HepG2 (cell line): Measurements from ENCODE around the gene ARHGAP33. TPM values are rescaled to one million over a fixed set of nuclear protein-coding genes. Genes with fewer than 3 reads are reported as not detected.
A peak's percentile ranks its signal among the peaks of the same experiment; 100 is the strongest.

Experiments used
- AHR ChIP-seq: IDR thresholded peaks from 2 replicates; pipeline ENCODE4 v1.6.1; 2018; ENCODE audit warnings: missing genetic modification reagents, missing compliant biosample characterization
- ARNT2 ChIP-seq: sonication (generic); formaldehyde crosslinking; IDR thresholded peaks from 2 replicates; pipeline ENCODE4 v1.8.0; 2022; ENCODE audit warnings: mild to moderate bottlenecking, low read depth, missing genetic modification reagents, moderate library complexity
- BHLHE40 ChIP-seq: IDR thresholded peaks from 2 replicates; pipeline ENCODE4 v1.6.1; 2011; ENCODE audit warnings: low read length, improper control_type of control experiment
- FOXP1 ChIP-seq, 2 experiments: fragments of 450-650 bp in 1 of 2; IDR thresholded peaks; 2 replicates each; pipeline ENCODE4 v1.6.1; 2017 to 2018; ENCODE audit warnings: antibody characterized with exemption in 1 of 2
- HDAC1 ChIP-seq: sonication (generic); formaldehyde crosslinking; IDR thresholded peaks from 2 replicates; pipeline ENCODE4 v1.5.1; 2020; ENCODE audit warnings: mild to moderate bottlenecking, missing genetic modification reagents
- HNF4G ChIP-seq, 2 experiments: sonication (generic) in 1 of 2; formaldehyde crosslinking in 1 of 2; IDR thresholded peaks; 2 replicates each; pipeline versions ENCODE4 v1.4.0 to v1.6.1; 2011 to 2020; ENCODE audit warnings: borderline replicate concordance in 2 of 2, low read depth in 2 of 2, mild to moderate bottlenecking in 2 of 2, low read length in 1 of 2, missing genetic modification reagents in 1 of 2, moderate library complexity in 1 of 2
- PAF1 ChIP-seq: IDR thresholded peaks from 2 replicates; pipeline ENCODE4 v1.6.1; 2016; ENCODE audit warnings: missing genetic modification reagents, missing compliant biosample characterization
- ZNF256 ChIP-seq: sonication (generic); formaldehyde crosslinking; conservative IDR thresholded peaks from 2 replicates; pipeline ENCODE4 v1.4.0; 2020; ENCODE audit warnings: missing genetic modification reagents
- ZNF260 ChIP-seq: sonication (generic); formaldehyde crosslinking; IDR thresholded peaks from 2 replicates; pipeline ENCODE4 v1.4.0; 2020; ENCODE audit warnings: missing genetic modification reagents, low read depth, mild to moderate bottlenecking, borderline replicate concordance
- ZNF782 ChIP-seq: sonication (generic); formaldehyde crosslinking; IDR thresholded peaks from 2 replicates; pipeline ENCODE4 v1.4.0; 2020; ENCODE audit warnings: missing genetic modification reagents, mild to moderate bottlenecking, borderline replicate concordance
- ZNF891 ChIP-seq: sonication (generic); formaldehyde crosslinking; IDR thresholded peaks from 2 replicates; pipeline ENCODE4 v1.5.0; 2020; ENCODE audit warnings: mild to moderate bottlenecking, missing genetic modification reagents
- ZSCAN21 ChIP-seq: sonication (generic); formaldehyde crosslinking; IDR thresholded peaks from 2 replicates; pipeline ENCODE4 v1.8.0; 2022; ENCODE audit warnings: mild to moderate bottlenecking, missing genetic modification reagents, moderate library complexity, borderline replicate concordance
- polyA plus RNA-seq, 8 experiments: library from polyadenylated mRNA; depleted of rRNA in 3 of 8; stranded (reverse) in 7 of 8; unstranded in 1 of 8; fragments of >200 nt; fragmentation: Illumina TruSeq in 4 of 8; extraction: Trizol in 4 of 8; gene quantifications; 2 replicates each; pipeline versions ENCODE4 v1.2.1 to v1.2.3, GENCODE V29; 2011 to 2016; ENCODE audit warnings: low read depth in 4 of 8, missing spikeins in 1 of 8, mixed read lengths in 1 of 8; ENCODE audit not compliant: insufficient read depth in 1 of 8
- total RNA-seq, 5 experiments: library from RNA; depleted of rRNA; stranded (reverse); fragments of >200 nt; fragmentation: Illumina TruSeq; extraction: Trizol; gene quantifications; 2 replicates each; pipeline ENCODE4 v1.2.3, GENCODE V29; 2016; ENCODE audit warnings: low read depth in 1 of 5
- TF ChIP-seq, protein P1 (sequence below): sonication (generic); formaldehyde crosslinking; IDR thresholded peaks from 2 replicates; pipeline ENCODE4 v1.5.0; 2020; ENCODE audit warnings: mild to moderate bottlenecking, missing genetic modification reagents, borderline replicate concordance
- TF ChIP-seq, protein P2 (sequence below): IDR thresholded peaks from 2 replicates; pipeline ENCODE4 v1.6.1; 2018; ENCODE audit warnings: missing genetic modification reagents
- TF ChIP-seq, protein P3 (sequence below): IDR thresholded peaks from 2 replicates; pipeline ENCODE4 v1.6.1; 2016; ENCODE audit warnings: mild to moderate bottlenecking
- TF ChIP-seq, protein P4 (sequence below): sonication (generic); formaldehyde crosslinking; IDR thresholded peaks from 2 replicates; pipeline ENCODE4 v1.4.0; 2020; ENCODE audit warnings: missing genetic modification reagents
- TF ChIP-seq, protein P5 (sequence below): sonication (generic); formaldehyde crosslinking; IDR thresholded peaks from 2 replicates; pipeline ENCODE4 v1.4.0; 2020; ENCODE audit warnings: missing genetic modification reagents

Gene ARHGAP33
- total and polyA plus RNA-seq, 2 of the 13 experiments (the other 11 are each of a cell fraction or from before 2014, with no cell fraction given), result 1.3 to 2.7 TPM

DNA sequence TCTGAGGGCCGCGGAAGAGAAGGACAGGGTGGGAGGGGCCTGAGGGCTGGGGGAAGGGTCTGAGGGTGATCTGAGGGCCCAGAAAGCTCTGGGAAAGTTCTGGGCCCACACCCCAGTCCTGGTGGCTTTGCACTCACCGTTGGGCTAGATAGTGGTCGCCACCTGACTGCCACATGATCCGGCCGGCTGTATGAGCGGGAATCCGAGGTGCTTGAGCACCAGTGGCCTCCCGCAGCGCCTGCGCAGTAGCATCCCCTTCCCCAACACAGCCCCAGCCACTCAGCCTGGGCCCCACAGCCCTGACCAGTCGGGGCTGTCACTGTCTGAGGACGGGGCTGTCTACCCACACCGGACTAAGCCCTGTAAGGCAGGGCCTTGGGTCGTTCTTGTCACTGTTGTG lies 22.3 kb downstream of the ARHGAP33 start (continued):
- TF ChIP-seq ZNF782 (no peak), ZNF256 (no peak), ZNF891 (CRISPR knock-in tag) (peak; percentile 69; the same call in 1 of the 2 replicates), PAF1 (peak; percentile 77; the same call in 1 of the 2 replicates), FOXP1 (IDR thresholded peaks at IDR 0.05) (no peak), FOXP1 (CRISPR knock-in tag; IDR thresholded peaks at IDR 0.05) (no peak), HDAC1 (CRISPR knock-in tag) (no peak), BHLHE40 (no peak), ARNT2 (no peak), ZNF260 (CRISPR knock-in tag) (no peak), AHR (CRISPR knock-in tag) (no peak), ZSCAN21 (CRISPR knock-in tag) (peak; percentile 77), HNF4G (IDR thresholded peaks at IDR 0.05; ENCODE audit: borderline replicate concordance, low read depth, low read length) (no peak), HNF4G (CRISPR knock-in tag; IDR thresholded peaks at IDR 0.05; ENCODE audit: borderline replicate concordance, low read depth) (no peak)
- TF ChIP-seq, protein P1, sequence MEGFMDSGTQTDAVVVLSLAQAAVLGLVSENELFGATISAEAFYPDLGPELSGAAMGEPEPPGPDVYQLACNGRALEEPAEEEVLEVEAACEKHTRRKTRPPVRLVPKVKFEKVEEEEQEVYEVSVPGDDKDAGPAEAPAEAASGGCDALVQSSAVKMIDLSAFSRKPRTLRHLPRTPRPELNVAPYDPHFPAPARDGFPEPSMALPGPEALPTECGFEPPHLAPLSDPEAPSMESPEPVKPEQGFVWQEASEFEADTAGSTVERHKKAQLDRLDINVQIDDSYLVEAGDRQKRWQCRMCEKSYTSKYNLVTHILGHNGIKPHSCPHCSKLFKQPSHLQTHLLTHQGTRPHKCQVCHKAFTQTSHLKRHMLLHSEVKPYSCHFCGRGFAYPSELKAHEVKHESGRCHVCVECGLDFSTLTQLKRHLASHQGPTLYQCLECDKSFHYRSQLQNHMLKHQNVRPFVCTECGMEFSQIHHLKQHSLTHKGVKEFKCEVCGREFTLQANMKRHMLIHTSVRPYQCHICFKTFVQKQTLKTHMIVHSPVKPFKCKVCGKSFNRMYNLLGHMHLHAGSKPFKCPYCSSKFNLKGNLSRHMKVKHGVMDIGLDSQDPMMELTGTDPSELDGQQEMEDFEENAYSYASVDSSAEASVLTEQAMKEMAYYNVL (CRISPR knock-in tag), result no peak
- TF ChIP-seq, protein P2, sequence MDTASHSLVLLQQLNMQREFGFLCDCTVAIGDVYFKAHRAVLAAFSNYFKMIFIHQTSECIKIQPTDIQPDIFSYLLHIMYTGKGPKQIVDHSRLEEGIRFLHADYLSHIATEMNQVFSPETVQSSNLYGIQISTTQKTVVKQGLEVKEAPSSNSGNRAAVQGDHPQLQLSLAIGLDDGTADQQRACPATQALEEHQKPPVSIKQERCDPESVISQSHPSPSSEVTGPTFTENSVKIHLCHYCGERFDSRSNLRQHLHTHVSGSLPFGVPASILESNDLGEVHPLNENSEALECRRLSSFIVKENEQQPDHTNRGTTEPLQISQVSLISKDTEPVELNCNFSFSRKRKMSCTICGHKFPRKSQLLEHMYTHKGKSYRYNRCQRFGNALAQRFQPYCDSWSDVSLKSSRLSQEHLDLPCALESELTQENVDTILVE (CRISPR knock-in tag), result no peak
- TF ChIP-seq, protein P3, sequence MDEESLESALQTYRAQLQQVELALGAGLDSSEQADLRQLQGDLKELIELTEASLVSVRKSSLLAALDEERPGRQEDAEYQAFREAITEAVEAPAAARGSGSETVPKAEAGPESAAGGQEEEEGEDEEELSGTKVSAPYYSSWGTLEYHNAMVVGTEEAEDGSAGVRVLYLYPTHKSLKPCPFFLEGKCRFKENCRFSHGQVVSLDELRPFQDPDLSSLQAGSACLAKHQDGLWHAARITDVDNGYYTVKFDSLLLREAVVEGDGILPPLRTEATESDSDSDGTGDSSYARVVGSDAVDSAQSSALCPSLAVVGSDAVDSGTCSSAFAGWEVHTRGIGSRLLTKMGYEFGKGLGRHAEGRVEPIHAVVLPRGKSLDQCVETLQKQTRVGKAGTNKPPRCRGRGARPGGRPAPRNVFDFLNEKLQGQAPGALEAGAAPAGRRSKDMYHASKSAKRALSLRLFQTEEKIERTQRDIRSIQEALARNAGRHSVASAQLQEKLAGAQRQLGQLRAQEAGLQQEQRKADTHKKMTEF (CRISPR knock-in tag), result no peak
- TF ChIP-seq, protein P4, sequence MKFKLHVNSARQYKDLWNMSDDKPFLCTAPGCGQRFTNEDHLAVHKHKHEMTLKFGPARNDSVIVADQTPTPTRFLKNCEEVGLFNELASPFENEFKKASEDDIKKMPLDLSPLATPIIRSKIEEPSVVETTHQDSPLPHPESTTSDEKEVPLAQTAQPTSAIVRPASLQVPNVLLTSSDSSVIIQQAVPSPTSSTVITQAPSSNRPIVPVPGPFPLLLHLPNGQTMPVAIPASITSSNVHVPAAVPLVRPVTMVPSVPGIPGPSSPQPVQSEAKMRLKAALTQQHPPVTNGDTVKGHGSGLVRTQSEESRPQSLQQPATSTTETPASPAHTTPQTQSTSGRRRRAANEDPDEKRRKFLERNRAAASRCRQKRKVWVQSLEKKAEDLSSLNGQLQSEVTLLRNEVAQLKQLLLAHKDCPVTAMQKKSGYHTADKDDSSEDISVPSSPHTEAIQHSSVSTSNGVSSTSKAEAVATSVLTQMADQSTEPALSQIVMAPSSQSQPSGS, result no peak
- TF ChIP-seq, protein P5, sequence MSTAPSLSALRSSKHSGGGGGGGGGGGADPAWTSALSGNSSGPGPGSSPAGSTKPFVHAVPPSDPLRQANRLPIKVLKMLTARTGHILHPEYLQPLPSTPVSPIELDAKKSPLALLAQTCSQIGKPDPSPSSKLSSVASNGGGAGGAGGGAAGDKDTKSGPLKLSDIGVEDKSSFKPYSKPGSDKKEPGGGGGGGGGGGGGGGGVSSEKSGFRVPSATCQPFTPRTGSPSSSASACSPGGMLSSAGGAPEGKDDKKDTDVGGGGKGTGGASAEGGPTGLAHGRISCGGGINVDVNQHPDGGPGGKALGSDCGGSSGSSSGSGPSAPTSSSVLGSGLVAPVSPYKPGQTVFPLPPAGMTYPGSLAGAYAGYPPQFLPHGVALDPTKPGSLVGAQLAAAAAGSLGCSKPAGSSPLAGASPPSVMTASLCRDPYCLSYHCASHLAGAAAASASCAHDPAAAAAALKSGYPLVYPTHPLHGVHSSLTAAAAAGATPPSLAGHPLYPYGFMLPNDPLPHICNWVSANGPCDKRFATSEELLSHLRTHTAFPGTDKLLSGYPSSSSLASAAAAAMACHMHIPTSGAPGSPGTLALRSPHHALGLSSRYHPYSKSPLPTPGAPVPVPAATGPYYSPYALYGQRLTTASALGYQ, result no peak
